ENCODE data around the gene PACSIN2.
"Not testable (repeated sequence)": the region's sequence is repeated elsewhere in the genome, so short reads cannot be mapped to it uniquely, and the experiment has no call there.

Gene PACSIN2

DNA sequence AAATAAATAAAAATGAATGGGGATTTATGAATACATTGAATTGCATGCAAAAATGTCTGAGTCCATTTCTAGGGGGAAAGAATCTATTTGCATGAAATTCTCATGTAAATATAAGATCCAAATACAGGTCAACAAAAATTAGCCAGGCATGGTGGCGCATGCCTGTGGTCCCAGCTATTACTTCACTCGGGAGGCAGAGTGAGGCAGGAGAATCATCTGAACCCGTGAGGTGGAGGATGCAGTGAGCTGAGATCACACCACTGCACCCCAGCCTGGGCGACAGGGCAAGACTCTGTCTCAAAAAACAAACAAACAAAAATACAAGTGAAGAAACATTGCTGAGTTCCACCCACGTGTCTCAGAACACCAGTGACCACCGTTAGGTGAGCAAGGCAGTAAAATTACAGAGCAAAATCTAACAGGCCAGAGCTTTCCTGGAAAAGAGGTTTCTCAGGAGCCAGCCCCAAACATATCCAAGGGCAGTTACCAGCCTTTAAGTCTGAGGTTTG, 17.3 kb downstream of the PACSIN2 start:
- Histone ChIP-seq H3K9me3 (ENCODE audit: control extremely low read depth in 1 of 5, control insufficient read depth in 4 of 5, insufficient read depth in 2 of 5, low read depth in 1 of 5, low read length in 4 of 5) (no peaks in the 10 kb centered on the region), H3K4me1 (ENCODE audit: control extremely low read depth in 1 of 4, control insufficient read depth in 4 of 4, insufficient read depth in 4 of 4, low read length in 3 of 4) (peaks cover 11 to 83% (median 54%) of the 10 kb centered on the region in 4 experiments), H3K36me3 (ENCODE audit: control insufficient read depth in 4 of 4, insufficient read depth in 4 of 4, low read length in 3 of 4) (no peaks in the 10 kb centered on the region), H3K4me3 (ENCODE audit: control insufficient read depth in 1 of 7, extremely low read depth in 1 of 7, insufficient read depth in 4 of 7, low read depth in 2 of 7, low read length in 6 of 7) (no peak overlapping the region), H3K27me3 (replicated peaks in 2 of 5; ENCODE audit: control insufficient read depth in 4 of 5, insufficient read depth in 5 of 5, low read length in 4 of 5) (no peaks in the 10 kb centered on the region), H3K27ac (ENCODE audit: insufficient read depth in 1 of 2, low read depth in 1 of 2, low read length in 2 of 2, poor library complexity in 1 of 2, severe bottlenecking in 2 of 2) (peak overlapping the region in 1 of 2 experiments; percentile 7)
- no peak for DNase-seq
- CTCF ChIA-PET = no interaction called here
- WGBS (ENCODE audit: insufficient coverage) = 63% methylated on average over 3 of the region's 6 CpGs
- POLR2A ChIA-PET = no interaction called here

- 99% methylated on average over 6 of the region's 10 CpGs for WGBS (ENCODE audit: insufficient coverage)
- CTCF ChIA-PET = interaction anchor here (1.0 kb wide), 1 partner anchor 8 kb away, joined by 3 read pairs; no protein-coding TSS in a partner anchor
- POLR2A ChIA-PET = no interaction called here
- H3K9me3 ChIP-seq (ENCODE audit: control extremely low read depth in 1 of 5, control insufficient read depth in 4 of 5, insufficient read depth in 2 of 5, low read depth in 1 of 5, low read length in 4 of 5) = peaks cover 0 to 3% (median 0%) of the 10 kb centered on the region in 5 experiments
- no peak overlapping the region for H3K27ac ChIP-seq (ENCODE audit: insufficient read depth in 1 of 2, low read depth in 1 of 2, low read length in 2 of 2, poor library complexity in 1 of 2, severe bottlenecking in 2 of 2)
- peaks cover 3 to 75% (median 47%) of the 10 kb centered on the region in 4 experiments for H3K4me1 ChIP-seq (ENCODE audit: control extremely low read depth in 1 of 4, control insufficient read depth in 4 of 4, insufficient read depth in 4 of 4, low read length in 3 of 4)
- DNase-seq = no peak
- H3K27me3 ChIP-seq (replicated peaks in 2 of 5; ENCODE audit: control insufficient read depth in 4 of 5, insufficient read depth in 5 of 5, low read length in 4 of 5) = no peaks in the 10 kb centered on the region
- H3K36me3 ChIP-seq (ENCODE audit: control insufficient read depth in 4 of 4, insufficient read depth in 4 of 4, low read length in 3 of 4) = peaks cover 0 to 4% (median 2%) of the 10 kb centered on the region in 4 experiments
- H3K4me3 ChIP-seq (ENCODE audit: control insufficient read depth in 1 of 7, extremely low read depth in 1 of 7, insufficient read depth in 4 of 7, low read depth in 2 of 7, low read length in 6 of 7) = no peak overlapping the region
Measured at GRCh38 chr22:42996646-42997365, 18.1 kb downstream of the PACSIN2 start.

- H3K36me3 ChIP-seq (ENCODE audit: control insufficient read depth in 4 of 4, insufficient read depth in 4 of 4, low read length in 3 of 4); H3K4me3 ChIP-seq (ENCODE audit: control insufficient read depth in 1 of 7, extremely low read depth in 1 of 7, insufficient read depth in 4 of 7, low read depth in 2 of 7, low read length in 6 of 7); CTCF ChIA-PET; DNase-seq; H3K9me3 ChIP-seq (ENCODE audit: control extremely low read depth in 1 of 5, control insufficient read depth in 4 of 5, insufficient read depth in 2 of 5, low read depth in 1 of 5, low read length in 4 of 5); H3K27ac ChIP-seq (ENCODE audit: insufficient read depth in 1 of 2, low read depth in 1 of 2, low read length in 2 of 2, poor library complexity in 1 of 2, severe bottlenecking in 2 of 2); H3K27me3 ChIP-seq (replicated peaks in 2 of 5; ENCODE audit: control insufficient read depth in 4 of 5, insufficient read depth in 5 of 5, low read length in 4 of 5); POLR2A ChIA-PET: not testable (repeated sequence)
- 92% methylated on average over 2 of the region's 7 CpGs for WGBS (ENCODE audit: insufficient coverage)
- H3K4me1 ChIP-seq (ENCODE audit: control extremely low read depth in 1 of 4, control insufficient read depth in 4 of 4, insufficient read depth in 4 of 4, low read length in 3 of 4) = peaks cover 0 to 63% (median 36%) of the 10 kb centered on the region in 4 experiments
Measured at GRCh38 chr22:42995654-42996053, 19.3 kb downstream of the PACSIN2 start.

DNA sequence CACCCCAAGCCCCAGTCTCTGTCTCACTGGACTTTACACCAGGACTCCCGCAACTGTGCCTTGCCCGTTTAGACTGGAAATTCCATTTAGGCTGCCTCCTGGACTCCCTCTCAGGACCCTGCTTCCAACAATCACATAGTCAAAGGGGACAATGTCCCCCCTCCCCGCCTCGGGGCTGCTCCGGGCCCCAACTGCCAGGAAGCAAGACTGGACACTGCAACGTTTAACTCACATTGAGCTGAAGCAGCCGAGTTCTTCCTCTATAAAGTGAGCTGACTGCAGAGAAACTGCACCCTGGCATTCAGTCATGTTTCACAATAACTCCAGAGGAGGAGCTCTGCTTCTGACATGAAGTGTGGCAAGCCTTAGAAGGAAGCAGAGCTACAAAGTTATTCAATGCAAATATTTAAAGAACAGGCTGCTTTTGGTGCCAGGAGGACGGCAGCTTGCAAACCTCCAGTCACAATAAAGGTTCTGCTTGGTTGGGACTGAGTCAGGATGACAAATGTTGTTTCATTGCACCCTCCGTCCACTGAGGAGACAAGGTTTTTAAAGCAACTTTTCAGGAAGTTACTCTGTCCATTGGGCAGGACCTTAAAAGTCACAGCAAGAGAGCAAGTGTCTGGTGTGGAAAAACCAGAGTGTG, 19.9 kb downstream of the PACSIN2 start:
- peak overlapping the region in 2 of 7 experiments; percentile 7 to 18 for H3K4me3 ChIP-seq (ENCODE audit: control insufficient read depth in 1 of 7, extremely low read depth in 1 of 7, insufficient read depth in 4 of 7, low read depth in 2 of 7, low read length in 6 of 7)
- ChIA-PET CTCF (no interaction called here), POLR2A (no interaction called here)
- peaks cover 0 to 3% (median 0%) of the 10 kb centered on the region in 5 experiments for H3K9me3 ChIP-seq (ENCODE audit: control extremely low read depth in 1 of 5, control insufficient read depth in 4 of 5, insufficient read depth in 2 of 5, low read depth in 1 of 5, low read length in 4 of 5)
- H3K4me1 ChIP-seq (ENCODE audit: control extremely low read depth in 1 of 4, control insufficient read depth in 4 of 4, insufficient read depth in 4 of 4, low read length in 3 of 4) = peaks cover 0 to 61% (median 30%) of the 10 kb centered on the region in 4 experiments
- H3K36me3 ChIP-seq (ENCODE audit: control insufficient read depth in 4 of 4, insufficient read depth in 4 of 4, low read length in 3 of 4) = peaks cover 0 to 4% (median 2%) of the 10 kb centered on the region in 4 experiments
- H3K27ac ChIP-seq (ENCODE audit: insufficient read depth in 1 of 2, low read depth in 1 of 2, low read length in 2 of 2, poor library complexity in 1 of 2, severe bottlenecking in 2 of 2) = peak overlapping the region in 1 of 2 experiments; percentile 47
- DNase-seq = peak in 2 of 3 donors; percentile 74 to 79
- H3K27me3 ChIP-seq (replicated peaks in 2 of 5; ENCODE audit: control insufficient read depth in 4 of 5, insufficient read depth in 5 of 5, low read length in 4 of 5) = no peaks in the 10 kb centered on the region
- WGBS (ENCODE audit: insufficient coverage) = 18% methylated on average over 9 of the region's 9 CpGs

GRCh38 chr22:42994276-42994916, 20.6 kb downstream of the PACSIN2 start:
- H3K27ac ChIP-seq (ENCODE audit: insufficient read depth in 1 of 2, low read depth in 1 of 2, low read length in 2 of 2, poor library complexity in 1 of 2, severe bottlenecking in 2 of 2) = no peak overlapping the region
- H3K36me3 ChIP-seq (ENCODE audit: control insufficient read depth in 4 of 4, insufficient read depth in 4 of 4, low read length in 3 of 4) = peaks cover 0 to 4% (median 2%) of the 10 kb centered on the region in 4 experiments
- WGBS (ENCODE audit: insufficient coverage) = 100% methylated on average over 7 of the region's 12 CpGs
- peak overlapping the region in 1 of 7 experiments; percentile 7 for H3K4me3 ChIP-seq (ENCODE audit: control insufficient read depth in 1 of 7, extremely low read depth in 1 of 7, insufficient read depth in 4 of 7, low read depth in 2 of 7, low read length in 6 of 7)
- CTCF ChIA-PET = interaction anchor here (1.6 kb wide), 1 partner anchor 10 kb away, joined by 5 read pairs; no protein-coding TSS in a partner anchor
- DNase-seq = no peak
- POLR2A ChIA-PET = no interaction called here
- H3K9me3 ChIP-seq (ENCODE audit: control extremely low read depth in 1 of 5, control insufficient read depth in 4 of 5, insufficient read depth in 2 of 5, low read depth in 1 of 5, low read length in 4 of 5) = peaks cover 0 to 3% (median 0%) of the 10 kb centered on the region in 5 experiments
- H3K27me3 ChIP-seq (replicated peaks in 2 of 5; ENCODE audit: control insufficient read depth in 4 of 5, insufficient read depth in 5 of 5, low read length in 4 of 5) = no peaks in the 10 kb centered on the region
- H3K4me1 ChIP-seq (ENCODE audit: control extremely low read depth in 1 of 4, control insufficient read depth in 4 of 4, insufficient read depth in 4 of 4, low read length in 3 of 4) = peaks cover 0 to 56% (median 29%) of the 10 kb centered on the region in 4 experiments

GRCh38 chr22:42993651-42994275, 21.2 kb downstream of the PACSIN2 start:
- Histone ChIP-seq H3K36me3 (ENCODE audit: control insufficient read depth in 4 of 4, insufficient read depth in 4 of 4, low read length in 3 of 4) (peaks cover 0 to 4% (median 2%) of the 10 kb centered on the region in 4 experiments), H3K27ac (ENCODE audit: insufficient read depth in 1 of 2, low read depth in 1 of 2, low read length in 2 of 2, poor library complexity in 1 of 2, severe bottlenecking in 2 of 2) (no peak overlapping the region), H3K4me1 (ENCODE audit: control extremely low read depth in 1 of 4, control insufficient read depth in 4 of 4, insufficient read depth in 4 of 4, low read length in 3 of 4) (peaks cover 0 to 56% (median 29%) of the 10 kb centered on the region in 4 experiments), H3K4me3 (ENCODE audit: control insufficient read depth in 1 of 7, extremely low read depth in 1 of 7, insufficient read depth in 4 of 7, low read depth in 2 of 7, low read length in 6 of 7) (peak overlapping the region in 1 of 7 experiments; percentile 5), H3K27me3 (replicated peaks in 2 of 5; ENCODE audit: control insufficient read depth in 4 of 5, insufficient read depth in 5 of 5, low read length in 4 of 5) (no peaks in the 10 kb centered on the region), H3K9me3 (ENCODE audit: control extremely low read depth in 1 of 5, control insufficient read depth in 4 of 5, insufficient read depth in 2 of 5, low read depth in 1 of 5, low read length in 4 of 5) (peaks cover 0 to 3% (median 0%) of the 10 kb centered on the region in 5 experiments)
- DNase-seq = peak in 1 of 3 donors; percentile 34
- CTCF ChIA-PET = interaction anchor here (1.3 to 1.6 kb wide), 2 partner anchors 11 to 25 kb away, joined by 3 to 5 read pairs; no protein-coding TSS in a partner anchor
- WGBS (ENCODE audit: insufficient coverage) = 54% methylated on average over 12 of the region's 12 CpGs
- POLR2A ChIA-PET = no interaction called here

Data from common myeloid progenitor, CD34-positive (primary cell).